ENCODE measurements around the gene BICD2. TPM values are rescaled to one million over a fixed set of nuclear protein-coding genes. Genes with fewer than 3 reads are reported as not detected.
A peak's percentile ranks its signal among the peaks of the same experiment; 100 is the strongest.

The BICD2 gene
- total and polyA plus RNA-seq, 2 experiments from 2014 or later, result 25.6 to 45.0 TPM

DNA sequence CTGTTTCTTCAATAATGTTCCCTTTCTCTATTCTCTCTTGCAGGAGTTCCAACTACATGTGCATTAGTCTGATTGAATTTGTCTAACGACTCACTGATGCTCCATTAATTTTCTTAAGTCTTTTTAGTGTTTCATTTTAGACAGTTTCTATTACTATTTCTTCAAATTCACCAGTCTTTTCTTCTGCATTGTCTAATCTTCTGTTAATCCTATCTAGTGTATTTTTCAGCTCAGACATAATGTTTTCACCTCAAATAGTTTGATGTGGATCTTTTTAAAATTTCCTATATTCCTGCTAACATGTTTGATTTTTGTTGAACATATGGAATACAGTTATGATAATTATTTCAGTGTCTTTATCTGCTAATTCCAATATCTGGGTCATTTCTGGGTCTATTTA, 21.7 kb upstream of the BICD2 start:
- TF ChIP-seq EZH2phosphoT487 (IDR thresholded peaks at IDR 0.05; ENCODE audit: insufficient read depth, low read depth), result no peak
- no peak for TF ChIP-seq EZH2 (IDR thresholded peaks at IDR 0.05; ENCODE audit: insufficient read depth, poor library complexity, severe bottlenecking)
- no peaks in the 10 kb centered on the region for H3F3A ChIP-seq (ENCODE audit: insufficient read depth)
- no peak overlapping the region for H3K27ac ChIP-seq
- no peak for DNase-seq
- no peaks in the 10 kb centered on the region for H3K4me1 ChIP-seq (ENCODE audit: insufficient read depth)
- H3K79me2 ChIP-seq (ENCODE audit: insufficient read depth), result no peaks in the 10 kb centered on the region
- no peak overlapping the region for H3K4me3 ChIP-seq
- H2AFZ ChIP-seq, result no peak overlapping the region
- no peaks in the 10 kb centered on the region for H3K36me3 ChIP-seq (ENCODE audit: low read depth)
- no peak overlapping the region for H3K9ac ChIP-seq
- WGBS, 2 experiments (ENCODE audit: low coverage in 1 of 2, low lambda C conversion rate in 2 of 2, missing lambda C conversion rate in 2 of 2), result 38 to 43% methylated on average over 1 of the region's 1 CpG
- no peak overlapping the region for H3K4me2 ChIP-seq (ENCODE audit: unreplicated experiment)
- 0 out of 2 replicates have a peak, but pooled peaks cover 11% of the 10 kb centered on the region for H3K27me3 ChIP-seq (replicated peaks; ENCODE audit: insufficient read depth)
- in situ Hi-C loops (cut with MboI), result no loop called here
- H3K9me2 ChIP-seq (ENCODE audit: insufficient read depth), result no peaks in the 10 kb centered on the region
- no peaks in the 10 kb centered on the region for H3K9me3 ChIP-seq (ENCODE audit: low read depth)
- no peaks in the 10 kb centered on the region for H4K20me1 ChIP-seq (ENCODE audit: insufficient read depth)

DNA sequence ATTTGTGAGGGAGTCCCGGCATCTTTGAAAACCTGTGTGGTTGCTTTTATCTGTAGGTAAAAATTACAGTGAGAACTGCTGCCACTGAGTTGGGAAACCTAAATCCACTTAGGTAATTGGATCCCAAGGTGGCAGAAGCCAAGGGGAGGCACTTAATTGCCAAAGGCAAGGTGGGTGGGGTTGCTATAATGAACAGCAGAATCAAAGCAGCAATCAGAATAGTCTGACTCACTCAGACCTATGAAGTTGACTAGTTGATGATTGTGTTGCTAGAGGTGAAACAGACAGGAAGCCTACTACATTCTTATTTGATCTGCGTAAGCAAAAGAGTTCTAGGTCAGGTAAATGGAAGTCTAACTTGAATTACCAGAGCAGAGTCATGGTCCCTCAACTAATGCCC, 17.3 kb upstream of the BICD2 start:
- H3F3A ChIP-seq (ENCODE audit: insufficient read depth), result no peaks in the 10 kb centered on the region
- in situ Hi-C loops (cut with MboI), result no loop called here

DNA sequence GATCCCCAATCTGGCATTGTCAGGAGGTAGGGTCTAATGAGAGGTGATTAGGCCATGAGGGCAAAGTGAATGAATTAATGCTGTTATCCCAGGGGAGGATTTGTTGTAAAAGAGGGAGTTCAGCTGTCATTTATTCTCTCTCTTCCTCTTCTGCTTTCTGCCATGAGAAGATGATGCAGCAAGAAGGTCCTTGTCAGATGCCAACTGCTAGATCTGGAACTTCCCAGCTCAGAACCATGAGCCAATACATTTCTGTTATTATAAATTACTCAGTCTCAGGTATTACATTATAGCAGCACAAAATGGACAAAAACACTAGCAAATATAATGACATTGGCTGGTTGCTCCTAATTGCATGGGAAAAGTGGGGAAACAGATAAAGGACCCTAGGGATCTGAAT, 15.6 kb upstream of the BICD2 start:
- no peak overlapping the region for H2AFZ ChIP-seq
- in situ Hi-C loops (cut with MboI), result no loop called here
- no peak for TF ChIP-seq EZH2phosphoT487 (IDR thresholded peaks at IDR 0.05; ENCODE audit: insufficient read depth, low read depth)
- no peak for TF ChIP-seq EZH2 (IDR thresholded peaks at IDR 0.05; ENCODE audit: insufficient read depth, poor library complexity, severe bottlenecking)
- no peaks in the 10 kb centered on the region for H3K79me2 ChIP-seq (ENCODE audit: insufficient read depth)
- H3K36me3 ChIP-seq (ENCODE audit: low read depth), result no peaks in the 10 kb centered on the region
- H3K27ac ChIP-seq, result no peak overlapping the region
- no peaks in the 10 kb centered on the region for H3K9me2 ChIP-seq (ENCODE audit: insufficient read depth)
- no peaks in the 10 kb centered on the region for H3K4me1 ChIP-seq (ENCODE audit: insufficient read depth)
- H3K4me2 ChIP-seq (ENCODE audit: unreplicated experiment), result no peak overlapping the region
- DNase-seq, result no peak
- no peaks in the 10 kb centered on the region for H3K9me3 ChIP-seq (ENCODE audit: low read depth)
- H3F3A ChIP-seq (ENCODE audit: insufficient read depth), result 0 out of 2 replicates have a peak, but pooled peaks cover under 1% of the 10 kb centered on the region
- no peak overlapping the region for H3K4me3 ChIP-seq
- peaks cover 30% of the 10 kb centered on the region for H3K27me3 ChIP-seq (replicated peaks; ENCODE audit: insufficient read depth)
- H4K20me1 ChIP-seq (ENCODE audit: insufficient read depth), result no peaks in the 10 kb centered on the region
- H3K9ac ChIP-seq, result no peak overlapping the region

More for the DNA sequence above, 17.3 kb upstream of the BICD2 start:
- no peak overlapping the region for H3K27ac ChIP-seq
- H3K4me3 ChIP-seq, result no peak overlapping the region
- no peaks in the 10 kb centered on the region for H3K9me2 ChIP-seq (ENCODE audit: insufficient read depth)
- peaks cover 38% of the 10 kb centered on the region for H3K27me3 ChIP-seq (replicated peaks; ENCODE audit: insufficient read depth)
- TF ChIP-seq EZH2 (IDR thresholded peaks at IDR 0.05; ENCODE audit: insufficient read depth, poor library complexity, severe bottlenecking) (no peak), EZH2phosphoT487 (IDR thresholded peaks at IDR 0.05; ENCODE audit: insufficient read depth, low read depth) (no peak)
- 94 to 98% methylated on average over 2 of the region's 2 CpGs for WGBS, 2 experiments (ENCODE audit: low coverage in 1 of 2, low lambda C conversion rate in 2 of 2, missing lambda C conversion rate in 2 of 2)
- H3K4me2 ChIP-seq (ENCODE audit: unreplicated experiment), result no peak overlapping the region
- no peak overlapping the region for H3K9ac ChIP-seq
- H4K20me1 ChIP-seq (ENCODE audit: insufficient read depth), result no peaks in the 10 kb centered on the region
- DNase-seq, result no peak
- H2AFZ ChIP-seq, result no peak overlapping the region
- H3K36me3 ChIP-seq (ENCODE audit: low read depth), result no peaks in the 10 kb centered on the region
- no peaks in the 10 kb centered on the region for H3K9me3 ChIP-seq (ENCODE audit: low read depth)
- no peaks in the 10 kb centered on the region for H3K79me2 ChIP-seq (ENCODE audit: insufficient read depth)
- H3K4me1 ChIP-seq (ENCODE audit: insufficient read depth), result no peaks in the 10 kb centered on the region

DNA sequence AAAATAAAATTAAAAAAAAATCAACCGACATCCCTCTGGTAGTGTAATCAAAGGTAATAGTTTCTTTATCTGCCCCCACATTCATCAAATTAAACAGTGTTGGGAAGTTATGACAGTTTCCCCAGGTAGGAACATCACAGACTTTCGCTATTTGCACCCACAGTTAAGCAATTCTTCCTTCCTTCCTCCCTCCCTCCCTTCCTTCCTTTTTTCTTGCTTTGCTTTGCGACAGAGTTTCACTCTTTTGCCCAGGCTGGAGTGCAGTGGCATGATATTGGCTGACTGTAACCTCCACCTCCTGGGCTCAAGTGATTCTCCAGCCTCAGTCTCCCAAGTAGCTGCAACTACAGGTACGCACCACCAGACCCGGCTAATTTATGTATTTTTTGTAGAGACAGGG, 10.8 kb upstream of the BICD2 start:
- DNase-seq, result no peak
- H3K36me3 ChIP-seq (ENCODE audit: low read depth), result no peaks in the 10 kb centered on the region
- H3K4me1 ChIP-seq (ENCODE audit: insufficient read depth), result peaks cover 8% of the 10 kb centered on the region
- H3K27ac ChIP-seq, result no peak overlapping the region
- no peak overlapping the region for H3K4me3 ChIP-seq
- WGBS, 2 experiments (ENCODE audit: low coverage in 1 of 2, low lambda C conversion rate in 2 of 2, missing lambda C conversion rate in 2 of 2), result 66 to 78% methylated on average over 5 of the region's 5 CpGs
- H4K20me1 ChIP-seq (ENCODE audit: insufficient read depth), result no peaks in the 10 kb centered on the region
- H3K4me2 ChIP-seq (ENCODE audit: unreplicated experiment), result no peak overlapping the region
- no peaks in the 10 kb centered on the region for H3K79me2 ChIP-seq (ENCODE audit: insufficient read depth)
- H3F3A ChIP-seq (ENCODE audit: insufficient read depth), result peaks cover 15% of the 10 kb centered on the region
- H3K9me2 ChIP-seq (ENCODE audit: insufficient read depth), result no peaks in the 10 kb centered on the region
- in situ Hi-C loops (cut with MboI), result no loop called here
- H3K9ac ChIP-seq, result no peak overlapping the region
- no peaks in the 10 kb centered on the region for H3K9me3 ChIP-seq (ENCODE audit: low read depth)
- no peak for TF ChIP-seq EZH2phosphoT487 (IDR thresholded peaks at IDR 0.05; ENCODE audit: insufficient read depth, low read depth)
- no peak for TF ChIP-seq EZH2 (IDR thresholded peaks at IDR 0.05; ENCODE audit: insufficient read depth, poor library complexity, severe bottlenecking)
- no peak overlapping the region for H2AFZ ChIP-seq
- peaks cover 18% of the 10 kb centered on the region for H3K27me3 ChIP-seq (replicated peaks; ENCODE audit: insufficient read depth)

DNA sequence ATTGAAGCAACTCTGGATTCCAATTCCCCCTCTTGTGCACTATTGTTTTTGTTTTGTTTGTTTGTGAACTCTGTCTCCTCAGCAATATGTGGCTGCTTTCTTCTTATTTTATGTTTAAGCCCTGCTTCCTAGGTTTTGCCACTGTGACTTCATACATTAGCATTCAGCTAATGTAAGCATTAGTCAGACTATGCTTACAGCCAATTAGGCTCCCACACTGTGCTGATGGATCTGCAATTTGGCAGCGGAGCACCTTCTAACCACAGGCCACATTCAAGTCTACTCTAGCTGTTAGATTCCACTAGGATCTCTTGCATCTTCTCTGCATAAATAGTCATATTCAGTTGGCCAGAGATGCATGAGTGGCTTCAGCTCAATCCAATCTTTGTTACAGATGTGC, 9.6 kb upstream of the BICD2 start:
- H3K36me3 ChIP-seq (ENCODE audit: low read depth), result no peaks in the 10 kb centered on the region

More for the DNA sequence above, 9.6 kb upstream of the BICD2 start:
- peaks cover 8% of the 10 kb centered on the region for H3K4me1 ChIP-seq (ENCODE audit: insufficient read depth)
- peak overlapping the region; percentile 48 for H3K9ac ChIP-seq
- no peaks in the 10 kb centered on the region for H3K9me3 ChIP-seq (ENCODE audit: low read depth)
- H3K9me2 ChIP-seq (ENCODE audit: insufficient read depth), result no peaks in the 10 kb centered on the region
- H2AFZ ChIP-seq, result no peak overlapping the region
- peak; percentile 96 for DNase-seq
- H3K79me2 ChIP-seq (ENCODE audit: insufficient read depth), result no peaks in the 10 kb centered on the region
- H3K4me3 ChIP-seq, result no peak overlapping the region
- peak overlapping the region; percentile 28 for H3K4me2 ChIP-seq (ENCODE audit: unreplicated experiment)
- peaks cover 15% of the 10 kb centered on the region for H3F3A ChIP-seq (ENCODE audit: insufficient read depth)
- no peak for TF ChIP-seq EZH2phosphoT487 (IDR thresholded peaks at IDR 0.05; ENCODE audit: insufficient read depth, low read depth)
- no peak for TF ChIP-seq EZH2 (IDR thresholded peaks at IDR 0.05; ENCODE audit: insufficient read depth, poor library complexity, severe bottlenecking)
- in situ Hi-C loops (cut with MboI), result no loop called here
- WGBS, 2 experiments (ENCODE audit: low coverage in 1 of 2, low lambda C conversion rate in 2 of 2, missing lambda C conversion rate in 2 of 2), result 0% methylated on average over 1 of the region's 1 CpG
- peak overlapping the region; percentile 64 for H3K27ac ChIP-seq
- peaks cover 6% of the 10 kb centered on the region for H3K27me3 ChIP-seq (replicated peaks; ENCODE audit: insufficient read depth)
- H4K20me1 ChIP-seq (ENCODE audit: insufficient read depth), result no peaks in the 10 kb centered on the region
